ENCODE measurements around the gene PCLO. TPM values are rescaled to one million over a fixed set of nuclear protein-coding genes. Genes with fewer than 3 reads are reported as not detected.

Gene PCLO, protein sequence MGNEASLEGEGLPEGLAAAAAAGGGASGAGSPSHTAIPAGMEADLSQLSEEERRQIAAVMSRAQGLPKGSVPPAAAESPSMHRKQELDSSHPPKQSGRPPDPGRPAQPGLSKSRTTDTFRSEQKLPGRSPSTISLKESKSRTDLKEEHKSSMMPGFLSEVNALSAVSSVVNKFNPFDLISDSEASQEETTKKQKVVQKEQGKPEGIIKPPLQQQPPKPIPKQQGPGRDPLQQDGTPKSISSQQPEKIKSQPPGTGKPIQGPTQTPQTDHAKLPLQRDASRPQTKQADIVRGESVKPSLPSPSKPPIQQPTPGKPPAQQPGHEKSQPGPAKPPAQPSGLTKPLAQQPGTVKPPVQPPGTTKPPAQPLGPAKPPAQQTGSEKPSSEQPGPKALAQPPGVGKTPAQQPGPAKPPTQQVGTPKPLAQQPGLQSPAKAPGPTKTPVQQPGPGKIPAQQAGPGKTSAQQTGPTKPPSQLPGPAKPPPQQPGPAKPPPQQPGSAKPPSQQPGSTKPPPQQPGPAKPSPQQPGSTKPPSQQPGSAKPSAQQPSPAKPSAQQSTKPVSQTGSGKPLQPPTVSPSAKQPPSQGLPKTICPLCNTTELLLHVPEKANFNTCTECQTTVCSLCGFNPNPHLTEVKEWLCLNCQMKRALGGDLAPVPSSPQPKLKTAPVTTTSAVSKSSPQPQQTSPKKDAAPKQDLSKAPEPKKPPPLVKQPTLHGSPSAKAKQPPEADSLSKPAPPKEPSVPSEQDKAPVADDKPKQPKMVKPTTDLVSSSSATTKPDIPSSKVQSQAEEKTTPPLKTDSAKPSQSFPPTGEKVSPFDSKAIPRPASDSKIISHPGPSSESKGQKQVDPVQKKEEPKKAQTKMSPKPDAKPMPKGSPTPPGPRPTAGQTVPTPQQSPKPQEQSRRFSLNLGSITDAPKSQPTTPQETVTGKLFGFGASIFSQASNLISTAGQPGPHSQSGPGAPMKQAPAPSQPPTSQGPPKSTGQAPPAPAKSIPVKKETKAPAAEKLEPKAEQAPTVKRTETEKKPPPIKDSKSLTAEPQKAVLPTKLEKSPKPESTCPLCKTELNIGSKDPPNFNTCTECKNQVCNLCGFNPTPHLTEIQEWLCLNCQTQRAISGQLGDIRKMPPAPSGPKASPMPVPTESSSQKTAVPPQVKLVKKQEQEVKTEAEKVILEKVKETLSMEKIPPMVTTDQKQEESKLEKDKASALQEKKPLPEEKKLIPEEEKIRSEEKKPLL (N-terminal part only)
- total RNA-seq = 0.59 and 3.0 TPM in 2 replicates

DNA sequence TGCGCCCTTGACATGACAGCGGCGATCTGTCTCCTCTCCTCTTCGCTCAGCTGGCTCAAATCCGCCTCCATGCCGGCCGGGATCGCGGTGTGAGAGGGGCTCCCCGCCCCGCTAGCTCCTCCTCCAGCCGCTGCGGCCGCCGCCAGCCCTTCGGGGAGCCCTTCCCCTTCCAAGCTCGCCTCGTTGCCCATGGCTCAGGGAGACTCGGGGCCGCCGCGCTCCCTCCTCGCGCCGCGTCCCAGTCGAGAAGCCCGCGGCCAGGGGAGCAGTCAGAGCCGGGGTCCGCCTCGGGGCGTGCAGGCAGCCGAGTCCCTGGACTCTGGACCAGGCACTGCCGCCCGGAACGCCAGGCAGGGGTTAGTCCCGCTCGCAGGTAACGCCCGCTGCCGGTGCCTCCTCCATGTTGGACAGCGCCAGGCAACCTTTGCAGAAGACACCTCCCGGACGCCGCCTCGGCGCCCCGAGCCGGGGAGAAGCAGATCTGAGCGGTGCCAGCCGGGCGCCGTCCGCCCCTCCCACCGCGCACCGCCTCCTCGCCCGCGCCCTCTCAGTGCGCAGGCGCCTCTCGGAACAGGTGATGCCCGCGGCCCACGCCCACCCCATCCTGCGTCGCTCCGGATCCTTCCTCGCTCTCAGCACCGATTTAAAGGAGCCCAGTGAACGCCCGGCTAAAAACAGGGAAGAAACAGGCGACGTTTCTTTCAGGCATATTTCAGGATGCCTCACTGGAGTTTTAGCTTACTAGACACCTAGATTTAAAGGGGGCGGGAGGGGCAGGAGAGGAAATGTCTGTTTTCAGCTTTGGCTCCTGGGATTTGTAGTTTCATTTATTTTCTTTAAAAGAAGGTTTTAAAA lies at the start of gene PCLO:
PCLO (minus strand) TSS at position 483 of the 855 bp plus-strand sequence; CDS start at position 191, 292 bp downstream.

